ENCODE measurements around the gene CCNY.

- TF ChIP-seq POLR2A (IDR thresholded peaks at IDR 0.05) (no peak), CTCF (IDR thresholded peaks at IDR 0.05) (no peak), POLR2AphosphoS5 (IDR thresholded peaks at IDR 0.05) (no peak)
Measured at GRCh38 chr10:35565602-35566081, 229.3 kb downstream of the CCNY start.

Data from prostate gland (tissue), 2 donors.